Small intestine (tissue), 7 donors: Measurements from ENCODE around the gene AMTN. TPM values are rescaled to one million over a fixed set of nuclear protein-coding genes. Genes with fewer than 3 reads are reported as not detected.

Source experiments
- DNase-seq, 2 donors: peaks; one replicate each; pipeline versions ENCODE4 v3.0.0 to v3.0.0-alpha.2; 2013
- FAIRE-seq: peaks from 2 replicates; lab custom pipeline; 2012; peaks lifted over from hg19 to GRCh38; lab: Jason Lieb, UNC
- H3K27ac ChIP-seq, 3 donors: one replicate each; pipeline ENCODE4 v1.5.1; 2013; ENCODE audit warnings: low read length in 2 of 3, mild to moderate bottlenecking in 2 of 3, control low read depth in 1 of 3, inconsistent platforms in 1 of 3, low read depth in 1 of 3, moderate library complexity in 1 of 3
- H3K27me3 ChIP-seq, 3 donors: one replicate each; pipeline ENCODE4 v1.6.1; 2013; ENCODE audit warnings: low read length in 3 of 3, inconsistent platforms in 1 of 3; ENCODE audit not compliant: control insufficient read depth in 3 of 3, insufficient read depth in 3 of 3
- H3K36me3 ChIP-seq, 3 donors: one replicate each; pipeline ENCODE4 v1.6.1; 2013; ENCODE audit warnings: low read length in 3 of 3, inconsistent platforms in 1 of 3, low read depth in 1 of 3, mild to moderate bottlenecking in 1 of 3, moderate library complexity in 1 of 3; ENCODE audit not compliant: control insufficient read depth in 3 of 3, insufficient read depth in 2 of 3
- H3K4me1 ChIP-seq, 3 donors: one replicate each; pipeline ENCODE4 v1.6.1; 2013; ENCODE audit warnings: low read length in 2 of 3, inconsistent platforms in 1 of 3, low read depth in 1 of 3, mild to moderate bottlenecking in 1 of 3, moderate library complexity in 1 of 3; ENCODE audit not compliant: control insufficient read depth in 3 of 3, insufficient read depth in 2 of 3
- H3K4me3 ChIP-seq, 3 donors: one replicate each; pipeline ENCODE4 v1.5.1; 2013; ENCODE audit warnings: low read length in 3 of 3, control low read depth in 1 of 3, inconsistent platforms in 1 of 3, low read depth in 1 of 3, mild to moderate bottlenecking in 1 of 3, moderate library complexity in 1 of 3
- H3K9me3 ChIP-seq, 2 donors: one replicate each; pipeline ENCODE4 v1.6.1; 2013; ENCODE audit warnings: low read depth in 1 of 2, low read length in 1 of 2; ENCODE audit not compliant: control insufficient read depth in 2 of 2, insufficient read depth in 1 of 2
- WGBS, 3 donors: extraction: QIAGEN DNeasy Blood & Tissue Kit; methylation state at CpG; one replicate each; pipeline ENCODE4 v1.1.7; 2013; 5-methylcytosine and 5-hydroxymethylcytosine counted together
- polyA plus RNA-seq, 4 donors: library from polyadenylated mRNA; stranded (reverse) in 3 of 4; unstranded in 1 of 4; fragments of 200-250 nt in 3 of 4; fragments of 120-200 nt in 1 of 4; gene quantifications; one replicate each; pipeline versions ENCODE4 v1.2.1 to v1.2.3, GENCODE V29; 2013
- donor health status: healthy with polysubstance abuse.
- donor health status: control.
- donor health status: control.
- donor health status: Bipolar disorder and iron deficiency.
- donor health status: healthy.

AMTN gene
- polyA plus RNA-seq, 4 donors, result not detected

- 51 to 55% (median 54%) methylated on average over 2 of the region's 2 CpGs for WGBS, 3 donors
- Histone ChIP-seq H3K4me3 (no peak overlapping the region), H3K27me3 (peaks cover 0 to 9% (median 0%) of the 10 kb centered on the region in 3 donors), H3K4me1 (no peaks in the 10 kb centered on the region), H3K36me3 (no peaks in the 10 kb centered on the region), H3K9me3 (no peaks in the 10 kb centered on the region), H3K27ac (no peak overlapping the region)
- DNase-seq, result no peak
- no peak for FAIRE-seq
These were observed 53.4 kb downstream of the AMTN start for GRCh38 chr4:70571772-70572171.

- no peaks in the 10 kb centered on the region for H3K4me1 ChIP-seq
- peaks cover 0 to 9% (median 0%) of the 10 kb centered on the region in 3 donors for H3K27me3 ChIP-seq
- H3K36me3 ChIP-seq, result no peaks in the 10 kb centered on the region
- H3K4me3 ChIP-seq, result no peak overlapping the region
- no peaks in the 10 kb centered on the region for H3K9me3 ChIP-seq
- H3K27ac ChIP-seq, result no peak overlapping the region
- no peak for FAIRE-seq
- DNase-seq, result no peak
These were observed 57.6 kb downstream of the AMTN start for GRCh38 chr4:70575964-70576363.

- DNase-seq, result peak; percentile 18 to 38
These were observed 59.0 kb downstream of the AMTN start for GRCh38 chr4:70577220-70577927.

GRCh38 chr4:70581980-70582379, 63.6 kb downstream of the AMTN start:
- 67 to 93% (median 90%) methylated on average over 2 of the region's 2 CpGs for WGBS, 3 donors
- Histone ChIP-seq H3K9me3 (no peaks in the 10 kb centered on the region), H3K4me1 (no peaks in the 10 kb centered on the region), H3K27me3 (no peaks in the 10 kb centered on the region), H3K36me3 (no peaks in the 10 kb centered on the region), H3K4me3 (no peak overlapping the region), H3K27ac (no peak overlapping the region)
- FAIRE-seq (no peak), DNase-seq (no peak)

More at GRCh38 chr4:70577220-70577927, 59.0 kb downstream of the AMTN start:
- no peak for FAIRE-seq
- no peaks in the 10 kb centered on the region for H3K36me3 ChIP-seq
- H3K27ac ChIP-seq, result no peak overlapping the region
- WGBS, 3 donors, result 17 to 44% (median 25%) methylated on average over 6 of the region's 6 CpGs
- peaks cover 0 to 2% (median 0%) of the 10 kb centered on the region in 3 donors for H3K27me3 ChIP-seq
- H3K4me3 ChIP-seq, result no peak overlapping the region
- no peaks in the 10 kb centered on the region for H3K9me3 ChIP-seq
- no peaks in the 10 kb centered on the region for H3K4me1 ChIP-seq

Other genes with a start within 250 kb of the AMTN start
- not detected for gene CABS1, start 183.6 kb upstream of the AMTN start, polyA plus RNA-seq
- gene SMR3A, start 157.8 kb upstream of the AMTN start, polyA plus RNA-seq, result not detected
- not detected for gene SMR3B, start 135.4 kb upstream of the AMTN start, polyA plus RNA-seq
- gene OPRPN, start 120.6 kb upstream of the AMTN start, polyA plus RNA-seq, result not detected
- gene MUC7, start 46.4 kb upstream of the AMTN start, polyA plus RNA-seq, result not detected
- not detected for gene AMBN, start 73.7 kb downstream of the AMTN start, polyA plus RNA-seq
- 1 to 10 TPM in 1 of 4 donors, under 1 TPM in 2, not detected in 1; under 0.01 to 4.5 (median 0.04) TPM for gene ENAM, start 110.2 kb downstream of the AMTN start, polyA plus RNA-seq
- gene JCHAIN, start 147.9 kb downstream of the AMTN start, polyA plus RNA-seq, result 1,000 to 10,000 TPM in 1 of 4 donors, 100 to 1,000 TPM in 1, 10 to 100 TPM in 1, under 1 TPM in 1; 0.90 to 2,753 (median 108) TPM
- 10 to 100 TPM; 18.6 to 34.8 (median 23.5) TPM for gene UTP3, start 170.0 kb downstream of the AMTN start, polyA plus RNA-seq
- 10 to 100 TPM; 13.8 to 48.4 (median 18.2) TPM for gene RUFY3, start 203.4 kb downstream of the AMTN start, polyA plus RNA-seq